ENCODE data around the gene SLC33A1. TPM values are rescaled to one million over a fixed set of nuclear protein-coding genes. Genes with fewer than 3 reads are reported as not detected.
A peak's percentile ranks its signal among the peaks of the same experiment; 100 is the strongest.

SLC33A1 gene
- total and polyA plus RNA-seq, 2 of the 8 experiments (the other 6 are each of a cell fraction or from before 2014, with no cell fraction given) = 15.6 to 24.2 TPM

GRCh38 chr3:155852341-155852740 is 1.9 kb downstream of the SLC33A1 start:
- H2BK15ac ChIP-seq (ENCODE audit: low read length) = no peak overlapping the region
- no peaks in the 10 kb centered on the region for H3K9me3 ChIP-seq (ENCODE audit: insufficient read depth in 2 of 2, low read depth in 1 of 2, low read length in 1 of 2)
- no peak overlapping the region for H4K91ac ChIP-seq (replicated peaks; ENCODE audit: insufficient read length, low read length)
- H3K14ac ChIP-seq (ENCODE audit: insufficient read length) = no peak overlapping the region
- H3K27me3 ChIP-seq (replicated peaks in 1 of 4; ENCODE audit: control insufficient read depth in 3 of 4, extremely low read depth in 1 of 4, insufficient read depth in 3 of 4, low read length in 3 of 4) = no peaks in the 10 kb centered on the region
- no peak overlapping the region for H3K4ac ChIP-seq (replicated peaks; ENCODE audit: insufficient read length, low read depth, low read length)
- DNase-seq (ENCODE audit: low read depth in 1 of 2, low spot score in 2 of 2) (no peak), FAIRE-seq (no peak)
- no peak overlapping the region for H2BK5ac ChIP-seq (ENCODE audit: low read depth, low read length)
- 78% methylated on average over 2 of the region's 2 CpGs; no CpG with 5 or more reads in 1 of the 2 experiments for WGBS, 2 experiments (ENCODE audit: extremely low coverage in 1 of 2, insufficient coverage in 1 of 2, insufficient read length in 1 of 2, insufficient replicate concordance in 2 of 2, low coverage in 1 of 2, low lambda C conversion rate in 2 of 2, missing lambda C conversion rate in 1 of 2)
- H3K27ac ChIP-seq (ENCODE audit: low read depth, low read length) = no peak overlapping the region
- peaks cover 4% of the 10 kb centered on the region for H3K79me1 ChIP-seq (ENCODE audit: low read depth, low read length)
- no peak overlapping the region for H2AK5ac ChIP-seq (ENCODE audit: low read depth, low read length)
- H4K5ac ChIP-seq (ENCODE audit: insufficient read length, low read depth, low read length) = no peak overlapping the region
- peak overlapping the region in 2 of 4 experiments; percentile 9 to 82; a peak in 3 of 7 replicates for H3K9ac ChIP-seq (replicated peaks in 1 of 4; ENCODE audit: extremely low read depth in 1 of 4, low read depth in 3 of 4, low read length in 3 of 4)
- no peak overlapping the region for H3K56ac ChIP-seq (replicated peaks; ENCODE audit: insufficient read length, low read depth, low read length)
- peaks cover 11% of the 10 kb centered on the region for H3K23me2 ChIP-seq (ENCODE audit: low read depth, low read length)
- H3K4me3 ChIP-seq (ENCODE audit: extremely low read depth in 1 of 4, insufficient read depth in 2 of 4, low read depth in 3 of 4, low read length in 4 of 4) = peak overlapping the region; percentile 85 to 96 (median 88); a peak in 7 of 8 replicates
- no peak overlapping the region for H3K18ac ChIP-seq (ENCODE audit: extremely low read depth, low read length)
- H3K23ac ChIP-seq (ENCODE audit: insufficient read length) = no peak overlapping the region
- H2BK12ac ChIP-seq (ENCODE audit: low read depth, low read length) = no peak overlapping the region
- H2BK120ac ChIP-seq (replicated peaks; ENCODE audit: low read depth, low read length) = no peak overlapping the region
- no peak overlapping the region for H2AFZ ChIP-seq (ENCODE audit: low read length)
- TF ChIP-seq POLR2A (IDR thresholded peaks at IDR 0.05; ENCODE audit: control extremely low read depth in 1 of 2, low read depth in 2 of 2, low read length in 2 of 2) = no peak
- TF ChIP-seq RXRA (IDR thresholded peaks at IDR 0.05; ENCODE audit: insufficient read depth, low read depth, low read length) = no peak
- TF ChIP-seq GABPA (IDR thresholded peaks at IDR 0.05; ENCODE audit: borderline replicate concordance, insufficient read depth, low read length) = no peak
- no peak for TF ChIP-seq CTBP2 (IDR thresholded peaks at IDR 0.05; ENCODE audit: borderline replicate concordance, insufficient read depth, insufficient read length, low read length)
- TF ChIP-seq POU5F1 (IDR thresholded peaks at IDR 0.05; ENCODE audit: low read depth, low read length) = no peak
- no peak for TF ChIP-seq CTCF (IDR thresholded peaks at IDR 0.05; ENCODE audit: control extremely low read depth in 1 of 3, insufficient read depth in 1 of 3, low read depth in 1 of 3, low read length in 3 of 3)
- TF ChIP-seq, protein P1, sequence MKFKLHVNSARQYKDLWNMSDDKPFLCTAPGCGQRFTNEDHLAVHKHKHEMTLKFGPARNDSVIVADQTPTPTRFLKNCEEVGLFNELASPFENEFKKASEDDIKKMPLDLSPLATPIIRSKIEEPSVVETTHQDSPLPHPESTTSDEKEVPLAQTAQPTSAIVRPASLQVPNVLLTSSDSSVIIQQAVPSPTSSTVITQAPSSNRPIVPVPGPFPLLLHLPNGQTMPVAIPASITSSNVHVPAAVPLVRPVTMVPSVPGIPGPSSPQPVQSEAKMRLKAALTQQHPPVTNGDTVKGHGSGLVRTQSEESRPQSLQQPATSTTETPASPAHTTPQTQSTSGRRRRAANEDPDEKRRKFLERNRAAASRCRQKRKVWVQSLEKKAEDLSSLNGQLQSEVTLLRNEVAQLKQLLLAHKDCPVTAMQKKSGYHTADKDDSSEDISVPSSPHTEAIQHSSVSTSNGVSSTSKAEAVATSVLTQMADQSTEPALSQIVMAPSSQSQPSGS (IDR thresholded peaks at IDR 0.05; ENCODE audit: low read length) = no peak
- TF ChIP-seq CHD1 (IDR thresholded peaks at IDR 0.05; ENCODE audit: low read depth, low read length) = no peak
- no peaks in the 10 kb centered on the region for H3K36me3 ChIP-seq (ENCODE audit: control insufficient read depth in 2 of 4, insufficient read depth in 4 of 4, low read length in 3 of 4)
- H4K20me1 ChIP-seq (replicated peaks in 1 of 2; ENCODE audit: control insufficient read depth in 1 of 2, insufficient read depth in 2 of 2, low read length in 2 of 2) = peaks cover 0 to 3% of the 10 kb centered on the region in 2 experiments
- POLR2A ChIA-PET (ENCODE audit: partially characterized antibody) = interaction anchor here (2.2 to 2.4 kb wide), 2 partner anchors 17 to 46 kb away, joined by 9 to 15 read pairs; partner anchors contain the start of genes C3orf33 and GMPS
- H4K8ac ChIP-seq (ENCODE audit: extremely low read depth, insufficient read depth, low read length) = no peak overlapping the region
- peak overlapping the region; percentile 87 to 90 for H3K4me2 ChIP-seq (ENCODE audit: insufficient read depth in 1 of 2, low read depth in 2 of 2, low read length in 2 of 2)
- CTCF ChIA-PET (ENCODE audit: partially characterized antibody) = interaction anchor here (0.9 to 2.9 kb wide), 4 partner anchors 17 to 106 kb away, joined by 3 to 10 read pairs (median 7); partner anchors contain the start of genes C3orf33 and GMPS
- peaks cover 7 to 36% of the 10 kb centered on the region in 2 experiments for H3K79me2 ChIP-seq (ENCODE audit: control insufficient read depth in 1 of 2, insufficient read depth in 2 of 2, low read length in 2 of 2)
- no peak overlapping the region for H2BK20ac ChIP-seq (ENCODE audit: low read length)
- H3K4me1 ChIP-seq (replicated peaks in 1 of 4; ENCODE audit: control insufficient read depth in 3 of 4, insufficient read depth in 4 of 4, low read length in 3 of 4) = peaks cover 0 to 9% (median 3%) of the 10 kb centered on the region in 4 experiments; a peak in 4 of 7 replicates
